Endothelial cell of umbilical vein (primary cell): ENCODE data around the gene PTPN12. TPM values are rescaled to one million over a fixed set of nuclear protein-coding genes. Genes with fewer than 3 reads are reported as not detected.

ENCODE experiments used
- BruUV-seq: library from RNA; stranded (reverse); fragments of 400-500 nt; replicated peaks from 2 replicates; lab custom pipeline; 2021; lab: Mats Ljungman, UMichigan
- CTCF ChIA-PET: fragments of 300-600, 350-600 bp; sonication (Branson Sonifier 250); formaldehyde crosslinking; loops from one replicate; lab custom pipeline; 2021; ENCODE audit warnings: antibody characterized with exemption, inconsistent platforms; lab: Charles Lee
- POLR2A ChIA-PET: fragments of 300-600, 350-600 bp; sonication (Branson Sonifier 250); formaldehyde crosslinking; loops from one replicate; lab custom pipeline; 2021; ENCODE audit warnings: antibody characterized with exemption, inconsistent platforms; lab: Charles Lee
- DNase-seq: peaks from one replicate; pipeline ENCODE4 v3.0.0-alpha.2; 2011; ENCODE audit warnings: low read depth, low spot score
- FAIRE-seq: peaks from 2 replicates; lab custom pipeline; 2011; peaks lifted over from hg19 to GRCh38; lab: Jason Lieb, UNC
- H2AFZ ChIP-seq: 2 replicates; pipeline ENCODE4 v1.6.0; 2012; ENCODE audit warnings: low read depth, low read length, control low read depth, inconsistent platforms
- H3K27ac ChIP-seq: 2 replicates; pipeline ENCODE4 v1.5.1; 2011; ENCODE audit warnings: low read depth, mild to moderate bottlenecking, control low read depth, low read length, moderate library complexity; ENCODE audit not compliant: insufficient read depth
- H3K27me3 ChIP-seq, 2 experiments: 2 replicates each; pipeline versions ENCODE4 v1.6.0 to v1.6.1; 2011; ENCODE audit warnings: low read length in 2 of 2, mixed read lengths in 1 of 2; ENCODE audit not compliant: control insufficient read depth in 2 of 2, insufficient read depth in 2 of 2
- H3K36me3 ChIP-seq, 2 experiments: 2 replicates in 1 of 2; 3 replicates in 1 of 2; pipeline ENCODE4 v1.5.1; 2011; ENCODE audit warnings: low read length in 2 of 2, mild to moderate bottlenecking in 1 of 2, moderate library complexity in 1 of 2; ENCODE audit not compliant: control insufficient read depth in 2 of 2, insufficient read depth in 2 of 2; ENCODE audit errors: extremely low read depth in 1 of 2
- H3K4me1 ChIP-seq: 3 replicates; pipeline ENCODE4 v1.5.1; 2011; ENCODE audit warnings: mild to moderate bottlenecking, low read length; ENCODE audit not compliant: control insufficient read depth, insufficient read depth; ENCODE audit errors: extremely low read depth
- H3K4me2 ChIP-seq: 2 replicates; pipeline ENCODE4 v1.6.1; 2011; ENCODE audit warnings: low read length, control low read depth, mixed read lengths; ENCODE audit not compliant: insufficient read depth
- H3K4me3 ChIP-seq, 3 experiments: fragments of 200-600 bp in 1 of 3; sonication (generic), shearing (Covaris generic) in 1 of 3; replicated peaks in 1 of 3; 2 replicates each; pipeline ENCODE4 v1.5.1; 2011 to 2016; ENCODE audit warnings: control low read depth in 3 of 3, low read length in 3 of 3, mild to moderate bottlenecking in 2 of 3, inconsistent platforms in 1 of 3, low read depth in 1 of 3, moderate library complexity in 1 of 3; ENCODE audit not compliant: insufficient read depth in 1 of 3
- H3K79me2 ChIP-seq: 2 replicates; pipeline ENCODE4 v1.6.0; 2012; ENCODE audit warnings: low read length, inconsistent platforms; ENCODE audit not compliant: control insufficient read depth, insufficient read depth
- H3K9ac ChIP-seq: replicated peaks from 2 replicates; pipeline ENCODE3; 2011; ENCODE audit warnings: low read length, control low read depth; ENCODE audit not compliant: insufficient read depth; ENCODE audit errors: extremely low read depth
- H3K9me1 ChIP-seq: replicated peaks from 3 replicates; pipeline ENCODE4 v1.6.0; 2011; ENCODE audit warnings: mild to moderate bottlenecking, low read length; ENCODE audit not compliant: control insufficient read depth, insufficient read depth; ENCODE audit errors: extremely low read depth
- H3K9me3 ChIP-seq: replicated peaks from 2 replicates; pipeline ENCODE4 v1.5.1; 2012; ENCODE audit warnings: low read length, inconsistent platforms; ENCODE audit not compliant: control insufficient read depth, insufficient read depth
- H4K20me1 ChIP-seq: replicated peaks from 2 replicates; pipeline ENCODE3; 2011; ENCODE audit warnings: mild to moderate bottlenecking, low read length; ENCODE audit not compliant: control insufficient read depth, insufficient read depth; ENCODE audit errors: extremely low read depth
- EZH2 ChIP-seq: IDR thresholded peaks from 2 replicates; pipeline ENCODE4 v1.6.1; 2012; ENCODE audit warnings: borderline replicate concordance, low read depth, mild to moderate bottlenecking, moderate library complexity, low read length, inconsistent platforms; ENCODE audit not compliant: severe bottlenecking
- FOS ChIP-seq: IDR thresholded peaks from 2 replicates; pipeline ENCODE4 v1.6.1; 2011; ENCODE audit warnings: mild to moderate bottlenecking, low read length, moderate library complexity, borderline replicate concordance; ENCODE audit not compliant: insufficient read depth
- GATA2 ChIP-seq: IDR thresholded peaks from 2 replicates; pipeline ENCODE4 v1.7.0; 2011; ENCODE audit warnings: low read depth, mild to moderate bottlenecking, moderate library complexity, mixed read lengths, low read length; ENCODE audit not compliant: insufficient read length, insufficient read depth
- JUN ChIP-seq: IDR thresholded peaks from 2 replicates; pipeline ENCODE4 v1.6.1; 2011; ENCODE audit warnings: borderline replicate concordance, low read depth; ENCODE audit not compliant: insufficient read length, insufficient read depth
- MYC ChIP-seq: IDR thresholded peaks from one replicate; pipeline ENCODE4 v1.6.1; 2011; ENCODE audit warnings: mild to moderate bottlenecking, low read depth, low read length
- POLR2A ChIP-seq: IDR thresholded peaks from 2 replicates; pipeline ENCODE4 v1.6.1; 2012; ENCODE audit warnings: low read depth, mild to moderate bottlenecking, control low read depth, low read length
- POLR2AphosphoS5 ChIP-seq: IDR thresholded peaks from 2 replicates; pipeline ENCODE4 v1.6.1; 2012; ENCODE audit warnings: low read depth, mild to moderate bottlenecking, control low read depth, low read length, moderate library complexity; ENCODE audit not compliant: insufficient read depth
- dilution Hi-C: fragments of 300-500 bp; cut with MboI; formaldehyde crosslinking; loops from one replicate; pipeline ENCODE4 v1.15.0; 2019; ENCODE audit warnings: low sequenced_read_pairs; ENCODE audit not compliant: extremely low pct_ligation_motif_present
- intact Hi-C: fragments of 100-400 bp; cut with micrococcal nuclease; formaldehyde crosslinking; loops from one replicate; pipeline ENCODE4 v1.10.0; 2022
- polyA plus RNA-seq, 4 experiments: library from polyadenylated mRNA; depleted of rRNA in 3 of 4; stranded (reverse) in 3 of 4; unstranded in 1 of 4; fragments of >200 nt; gene quantifications; 2 replicates each; pipeline versions ENCODE4 v1.2.1 to v1.2.3, GENCODE V29; 2011 to 2012; ENCODE audit warnings: missing spikeins in 1 of 4
- total RNA-seq: library from RNA; stranded (reverse); gene quantifications from 2 replicates; pipeline ENCODE4 v1.2.3, GENCODE V29; 2021
- TF ChIP-seq, protein P1 (sequence below): IDR thresholded peaks from 2 replicates; pipeline ENCODE4 v1.6.1; 2011; ENCODE audit not compliant: insufficient read depth, insufficient read length
- TF ChIP-seq, protein P2 (sequence below), 2 donors: IDR thresholded peaks; 1 replicate in 1 of 2; 2 replicates in 1 of 2; pipeline ENCODE4 v1.5.1; 2011; ENCODE audit warnings: low read length in 2 of 2, mild to moderate bottlenecking in 2 of 2, moderate library complexity in 2 of 2, control low read depth in 1 of 2, inconsistent platforms in 1 of 2, low read depth in 1 of 2; ENCODE audit not compliant: insufficient read depth in 1 of 2; ENCODE audit errors: extremely low read depth in 1 of 2

The PTPN12 gene
- total and polyA plus RNA-seq, 2 donors (not counting 3 experiments of a cell fraction or from before 2014, with no cell fraction given), result 30.6 to 137 TPM

DNA sequence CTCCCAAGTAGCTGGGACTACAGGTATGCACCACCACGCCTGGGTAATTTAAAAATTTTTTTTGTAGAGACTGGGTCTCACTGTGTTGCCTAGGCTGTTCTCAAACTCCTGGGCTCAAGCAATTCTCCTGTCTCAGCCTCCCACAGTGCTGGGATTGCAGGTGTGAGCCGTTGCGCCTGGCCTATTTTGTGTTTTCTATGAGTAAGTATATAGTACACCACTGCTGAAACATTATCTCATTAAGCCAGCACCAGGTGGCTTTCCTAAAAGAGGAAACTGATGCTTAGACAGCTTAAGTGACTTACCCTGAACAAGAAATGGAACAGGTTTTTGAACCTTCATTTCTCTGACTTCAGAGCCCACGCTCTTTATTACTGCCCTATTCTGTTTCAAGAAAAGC lies 7.8 kb upstream of the PTPN12 start:
- ChIA-PET CTCF (no interaction called here), POLR2A (no interaction called here)
- Histone ChIP-seq H3K79me2 (no peaks in the 10 kb centered on the region), H3K4me3 (no peak overlapping the region), H3K27me3 (no peaks in the 10 kb centered on the region), H3K27ac (no peak overlapping the region), H2AFZ (no peak overlapping the region), H3K9me1 (no peaks in the 10 kb centered on the region), H4K20me1 (no peaks in the 10 kb centered on the region), H3K4me2 (no peak overlapping the region), H3K9me3 (no peaks in the 10 kb centered on the region), H3K36me3 (no peaks in the 10 kb centered on the region), H3K4me1 (no peaks in the 10 kb centered on the region), H3K9ac (no peak overlapping the region)
- dilution Hi-C loops (no loop called here), intact Hi-C loops (no loop called here)
- FAIRE-seq (no peak), DNase-seq (no peak)
- BruUV-seq, result no TSS peak
- no peak for TF ChIP-seq MYC
- TF ChIP-seq, protein P1, sequence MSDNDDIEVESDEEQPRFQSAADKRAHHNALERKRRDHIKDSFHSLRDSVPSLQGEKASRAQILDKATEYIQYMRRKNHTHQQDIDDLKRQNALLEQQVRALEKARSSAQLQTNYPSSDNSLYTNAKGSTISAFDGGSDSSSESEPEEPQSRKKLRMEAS, result no peak
- TF ChIP-seq JUN, result no peak
- TF ChIP-seq FOS, result no peak
- TF ChIP-seq EZH2, result no peak
- TF ChIP-seq POLR2AphosphoS5, result no peak
- TF ChIP-seq, protein P2, sequence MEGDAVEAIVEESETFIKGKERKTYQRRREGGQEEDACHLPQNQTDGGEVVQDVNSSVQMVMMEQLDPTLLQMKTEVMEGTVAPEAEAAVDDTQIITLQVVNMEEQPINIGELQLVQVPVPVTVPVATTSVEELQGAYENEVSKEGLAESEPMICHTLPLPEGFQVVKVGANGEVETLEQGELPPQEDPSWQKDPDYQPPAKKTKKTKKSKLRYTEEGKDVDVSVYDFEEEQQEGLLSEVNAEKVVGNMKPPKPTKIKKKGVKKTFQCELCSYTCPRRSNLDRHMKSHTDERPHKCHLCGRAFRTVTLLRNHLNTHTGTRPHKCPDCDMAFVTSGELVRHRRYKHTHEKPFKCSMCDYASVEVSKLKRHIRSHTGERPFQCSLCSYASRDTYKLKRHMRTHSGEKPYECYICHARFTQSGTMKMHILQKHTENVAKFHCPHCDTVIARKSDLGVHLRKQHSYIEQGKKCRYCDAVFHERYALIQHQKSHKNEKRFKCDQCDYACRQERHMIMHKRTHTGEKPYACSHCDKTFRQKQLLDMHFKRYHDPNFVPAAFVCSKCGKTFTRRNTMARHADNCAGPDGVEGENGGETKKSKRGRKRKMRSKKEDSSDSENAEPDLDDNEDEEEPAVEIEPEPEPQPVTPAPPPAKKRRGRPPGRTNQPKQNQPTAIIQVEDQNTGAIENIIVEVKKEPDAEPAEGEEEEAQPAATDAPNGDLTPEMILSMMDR (IDR thresholded peaks at IDR 0.05; ENCODE audit: extremely low read depth in 1 of 2, insufficient read depth in 1 of 2, low read depth in 1 of 2, low read length in 2 of 2), result no peak
- no peak for TF ChIP-seq POLR2A
- TF ChIP-seq GATA2, result no peak
